ENCODE measurements around the gene IL17RD. TPM values are rescaled to one million over a fixed set of nuclear protein-coding genes. Genes with fewer than 3 reads are reported as not detected.

Gene IL17RD
- total and polyA plus RNA-seq, 10 of the 15 experiments (the other 5 are each of a cell fraction or from before 2014, with no cell fraction given), result 0.01 to 0.08 (median 0.04) TPM; not detected in 3

GRCh38 chr3:57135964-57136719 is 29.0 kb downstream of the IL17RD start (continued):
- no peak for TF ChIP-seq ZBTB4 (CRISPR knock-in tag; IDR thresholded peaks at IDR 0.05)

GRCh38 chr3:57133157-57133556 is 32.0 kb downstream of the IL17RD start:
- ChIA-PET RAD21 (ENCODE audit: unreplicated experiment) (interaction anchor here (0.5 kb wide), 1 partner anchor 64 kb away, joined by 3 read pairs; no protein-coding TSS in a partner anchor), POLR2A (no interaction called here), SMC1A (ENCODE audit: uncharacterized antibody, unreplicated experiment) (no interaction called here), CTCF (no interaction called here)
- no TSS peak for BruUV-seq (replicated peaks)
- DNase-seq (ENCODE audit: low read depth, low spot score) (no peak), FAIRE-seq (no peak), ATAC-seq (no peak)
- H3K9me3 ChIP-seq (replicated peaks; ENCODE audit: control insufficient read depth, insufficient read depth, low read length), result no peaks in the 10 kb centered on the region
- no peaks in the 10 kb centered on the region for H3K36me3 ChIP-seq (ENCODE audit: control insufficient read depth in 2 of 2, insufficient read depth in 2 of 2, low read length in 1 of 2)
- no peak overlapping the region for H3K4me3 ChIP-seq
- no peak overlapping the region for H3K27ac ChIP-seq (ENCODE audit: control insufficient read depth, insufficient read depth)
- no peaks in the 10 kb centered on the region for H3K4me1 ChIP-seq (ENCODE audit: control insufficient read depth, insufficient read depth, low read length)
- no peak overlapping the region for H3K9ac ChIP-seq (ENCODE audit: control insufficient read depth, insufficient read depth, low read length)
- intact Hi-C loops (cut with micrococcal nuclease; ENCODE audit: unreplicated experiment), result no loop called here
- H3K27me3 ChIP-seq (replicated peaks in 1 of 2; ENCODE audit: control insufficient read depth in 2 of 2, insufficient read depth in 2 of 2, low read length in 1 of 2), result peaks cover 0 to 2% of the 10 kb centered on the region in 2 experiments; a peak in 2 of 4 replicates
- in situ Hi-C loops (cut with MboI), result no loop called here
- no peak overlapping the region for H2AFZ ChIP-seq (ENCODE audit: control insufficient read depth, low read depth, low read length)
- H3K4me2 ChIP-seq (ENCODE audit: control insufficient read depth, insufficient read depth), result no peak overlapping the region
- 38% methylated on average over 4 of the region's 4 CpGs for WGBS (ENCODE audit: insufficient coverage, insufficient replicate concordance, low lambda C conversion rate, missing lambda C conversion rate)
- H4K20me1 ChIP-seq (ENCODE audit: control insufficient read depth, insufficient read depth), result no peaks in the 10 kb centered on the region
- no peaks in the 10 kb centered on the region for H3K79me2 ChIP-seq (ENCODE audit: control insufficient read depth, insufficient read depth, low read length)
- no peak for TF ChIP-seq CREB1 (IDR thresholded peaks at IDR 0.05; ENCODE audit: low read depth)
- no peak for TF ChIP-seq ELK1 (IDR thresholded peaks at IDR 0.05; ENCODE audit: low read depth, low read length)
- no peak for TF ChIP-seq E2F8 (IDR thresholded peaks at IDR 0.05; ENCODE audit: low read depth, partially characterized antibody)
- no peak for TF ChIP-seq NR2C2 (IDR thresholded peaks at IDR 0.05; ENCODE audit: borderline replicate concordance, control insufficient read depth, insufficient read length, low read depth)
- TF ChIP-seq ZNF384 (IDR thresholded peaks at IDR 0.05; ENCODE audit: borderline replicate concordance, low read depth, low read length), result no peak
- TF ChIP-seq EZH2 (IDR thresholded peaks at IDR 0.05; ENCODE audit: borderline replicate concordance, control insufficient read depth, low read depth, low read length), result no peak
- TF ChIP-seq TCF3 (IDR thresholded peaks at IDR 0.05; ENCODE audit: borderline replicate concordance, insufficient read depth, low read depth, low read length), result no peak
- TF ChIP-seq KLF5 (IDR thresholded peaks at IDR 0.05; ENCODE audit: partially characterized antibody), result no peak
- no peak for TF ChIP-seq USF2 (IDR thresholded peaks at IDR 0.05; ENCODE audit: borderline replicate concordance, low read depth, low read length)
- no peak for TF ChIP-seq GABPA (IDR thresholded peaks at IDR 0.05; ENCODE audit: low read depth)
- no peak for TF ChIP-seq EGR1 (IDR thresholded peaks at IDR 0.05; ENCODE audit: borderline replicate concordance in 1 of 2, low read depth in 2 of 2, low read length in 2 of 2)

Measured in GM12878 (cell line).